Epithelial cell of umbilical artery (primary cell): ENCODE data around the gene PTPRF. TPM values are rescaled to one million over a fixed set of nuclear protein-coding genes. Genes with fewer than 3 reads are reported as not detected.

Source experiments
- total RNA-seq: library from RNA; depleted of rRNA; stranded (reverse); fragments of >200 nt; gene quantifications from 2 replicates; pipeline ENCODE4 v1.2.3, GENCODE V29; 2014

Gene PTPRF
- 54.7 and 58.5 TPM in 2 replicates for total RNA-seq

DNA sequence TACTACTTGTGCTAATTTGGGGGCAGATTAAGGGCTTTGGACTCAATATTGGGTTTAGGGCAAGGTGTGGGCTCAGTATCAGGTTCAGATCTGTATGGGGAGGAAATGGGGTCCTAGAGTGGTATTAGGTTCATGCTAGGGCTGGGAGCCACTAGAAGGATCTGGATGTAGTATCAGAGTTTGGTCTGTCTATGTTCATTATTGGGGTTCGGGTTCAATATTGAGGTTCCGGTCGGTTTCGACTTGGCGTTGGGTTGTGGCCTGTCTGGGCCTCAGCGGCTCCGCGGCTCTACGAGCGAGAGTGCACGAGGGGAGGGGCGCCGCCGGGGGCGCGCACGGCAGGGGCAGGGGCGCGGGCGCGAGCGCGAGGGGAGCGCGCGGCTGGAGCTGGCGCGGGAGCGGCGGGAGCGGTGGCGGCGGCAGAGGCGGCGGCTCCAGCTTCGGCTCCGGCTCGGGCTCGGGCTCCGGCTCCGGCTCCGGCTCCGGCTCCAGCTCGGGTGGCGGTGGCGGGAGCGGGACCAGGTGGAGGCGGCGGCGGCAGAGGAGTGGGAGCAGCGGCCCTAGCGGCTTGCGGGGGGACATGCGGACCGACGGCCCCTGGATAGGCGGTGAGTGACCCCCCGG is at the start of gene PTPRF:
TSS of gene PTPRF (plus strand) at position 401 of the 624 bp plus-strand sequence. CDS start 14,193 bp downstream, outside the sequence.

Other genes starting within 250 kb of the PTPRF start
- gene C1orf210, start 245.3 kb upstream of the PTPRF start, total RNA-seq = not detected in 2 replicates
- 526 and 536 TPM in 2 replicates for gene TIE1, start 229.9 kb upstream of the PTPRF start, total RNA-seq
- not detected in 2 replicates for gene MPL, start 193.1 kb upstream of the PTPRF start, total RNA-seq
- gene CDC20, start 171.9 kb upstream of the PTPRF start, total RNA-seq = 62.0 and 106 TPM in 2 replicates
- 41.9 and 53.0 TPM in 2 replicates for gene ELOVL1, start 162.9 kb upstream of the PTPRF start, total RNA-seq
- 70.5 and 73.1 TPM in 2 replicates for gene MED8, start 141.1 kb upstream of the PTPRF start, total RNA-seq
- 13.6 and 16.9 TPM in 2 replicates for gene SZT2, start 141.0 kb upstream of the PTPRF start, total RNA-seq
- 77.6 and 137 TPM in 2 replicates for gene HYI, start 77.0 kb upstream of the PTPRF start, total RNA-seq
- gene KDM4A, start 119.3 kb downstream of the PTPRF start, total RNA-seq = 33.1 and 46.2 TPM in 2 replicates
- gene ST3GAL3, start 176.7 kb downstream of the PTPRF start, total RNA-seq = 12.2 and 14.3 TPM in 2 replicates